Thyroid gland (tissue), 4 donors: Measurements from ENCODE around the gene ITGBL1. TPM values are rescaled to one million over a fixed set of nuclear protein-coding genes. Genes with fewer than 3 reads are reported as not detected.

Experiments used
- DNase-seq, 2 donors: peaks; one replicate each; pipeline ENCODE4 v3.0.0-alpha.2; 2019
- H3K27ac ChIP-seq, 3 donors: fragments of 200-600 bp; sonication (generic); 1 replicate in 2 of 3; 2 replicates in 1 of 3; pipeline ENCODE4 v1.5.1; 2016 to 2019; ENCODE audit warnings: mild to moderate bottlenecking in 1 of 3, moderate library complexity in 1 of 3
- H3K27me3 ChIP-seq: fragments of 200-600 bp; sonication (generic); one replicate; pipeline ENCODE4 v1.5.1; 2019
- H3K36me3 ChIP-seq, 2 donors: fragments of 200-600 bp; sonication (generic); one replicate each; pipeline ENCODE4 v1.5.1; 2016 to 2019
- H3K4me1 ChIP-seq, 2 donors: fragments of 200-600 bp; sonication (generic); one replicate each; pipeline ENCODE4 v1.5.1; 2017 to 2019
- H3K4me3 ChIP-seq, 3 donors: fragments of 200-600 bp; sonication (generic); replicated peaks in 1 of 3; 1 replicate in 2 of 3; 2 replicates in 1 of 3; pipeline ENCODE4 v1.5.1; 2016; ENCODE audit warnings: mild to moderate bottlenecking in 1 of 3
- H3K9me3 ChIP-seq: fragments of 200-600 bp; sonication (generic); one replicate; pipeline ENCODE4 v1.5.1; 2017
- POLR2A ChIP-seq, 2 donors: fragments of 450-650 bp; IDR thresholded peaks; one replicate each; pipeline ENCODE4 v1.6.1; 2017; ENCODE audit warnings: antibody characterized with exemption in 2 of 2, mild to moderate bottlenecking in 2 of 2, moderate library complexity in 1 of 2
- WGBS, 2 donors: methylation state at CpG; one replicate each; pipeline ENCODE4 v1.1.5; 2017; 5-methylcytosine and 5-hydroxymethylcytosine counted together
- intact Hi-C: fragments of 100-400 bp; cut with DNase I; formaldehyde crosslinking; loops from one replicate; pipeline ENCODE4 v1.15.1; 2023
- total RNA-seq, 4 donors: library from RNA; depleted of rRNA; stranded (reverse); fragments of >200 nt; gene quantifications; one replicate each; pipeline ENCODE4 v1.2.3, GENCODE V29; 2016
- TF ChIP-seq, protein P1 (sequence below), 6 experiments: fragments of 200-600 bp in 3 of 6; fragments of 450-650 bp in 3 of 6; sonication (generic) in 3 of 6; IDR thresholded peaks; one replicate each; pipeline ENCODE4 v1.5.1; 2016 to 2019; ENCODE audit warnings: antibody characterized with exemption in 6 of 6, mild to moderate bottlenecking in 2 of 6, inconsistent platforms in 1 of 6, moderate library complexity in 1 of 6

ITGBL1 gene
- total RNA-seq, 4 donors from 2014 or later, result 3.4 to 20.6 (median 4.5) TPM

DNA sequence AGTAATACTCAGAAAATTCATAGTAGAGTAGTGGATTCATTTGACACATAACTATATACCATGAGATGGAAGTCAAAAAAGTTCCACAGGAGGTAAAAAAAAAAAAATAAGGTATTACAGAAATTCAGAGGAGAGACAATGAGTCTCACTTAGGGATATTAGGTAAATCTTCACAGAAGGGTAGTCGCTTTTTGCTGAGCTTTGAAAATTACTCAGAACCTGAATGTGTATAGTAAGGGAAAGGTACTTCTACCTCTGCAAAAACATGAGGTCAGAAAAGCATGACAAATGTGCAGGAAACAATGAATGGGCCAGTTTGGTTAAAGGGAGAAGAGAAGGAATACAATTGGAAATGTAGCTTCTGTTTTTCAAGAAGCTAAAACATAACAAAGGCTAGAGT lies 250.6 kb downstream of the ITGBL1 start:
- WGBS, 2 donors, result 91 to 93% methylated on average over 1 of the region's 1 CpG
- Histone ChIP-seq H3K4me1 (no peaks in the 10 kb centered on the region), H3K4me3 (no peak overlapping the region), H3K27me3 (no peaks in the 10 kb centered on the region), H3K27ac (no peak overlapping the region), H3K36me3 (no peaks in the 10 kb centered on the region), H3K9me3 (no peaks in the 10 kb centered on the region)
- TF ChIP-seq, protein P1, sequence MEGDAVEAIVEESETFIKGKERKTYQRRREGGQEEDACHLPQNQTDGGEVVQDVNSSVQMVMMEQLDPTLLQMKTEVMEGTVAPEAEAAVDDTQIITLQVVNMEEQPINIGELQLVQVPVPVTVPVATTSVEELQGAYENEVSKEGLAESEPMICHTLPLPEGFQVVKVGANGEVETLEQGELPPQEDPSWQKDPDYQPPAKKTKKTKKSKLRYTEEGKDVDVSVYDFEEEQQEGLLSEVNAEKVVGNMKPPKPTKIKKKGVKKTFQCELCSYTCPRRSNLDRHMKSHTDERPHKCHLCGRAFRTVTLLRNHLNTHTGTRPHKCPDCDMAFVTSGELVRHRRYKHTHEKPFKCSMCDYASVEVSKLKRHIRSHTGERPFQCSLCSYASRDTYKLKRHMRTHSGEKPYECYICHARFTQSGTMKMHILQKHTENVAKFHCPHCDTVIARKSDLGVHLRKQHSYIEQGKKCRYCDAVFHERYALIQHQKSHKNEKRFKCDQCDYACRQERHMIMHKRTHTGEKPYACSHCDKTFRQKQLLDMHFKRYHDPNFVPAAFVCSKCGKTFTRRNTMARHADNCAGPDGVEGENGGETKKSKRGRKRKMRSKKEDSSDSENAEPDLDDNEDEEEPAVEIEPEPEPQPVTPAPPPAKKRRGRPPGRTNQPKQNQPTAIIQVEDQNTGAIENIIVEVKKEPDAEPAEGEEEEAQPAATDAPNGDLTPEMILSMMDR (IDR thresholded peaks at IDR 0.05), result no peak
- no peak for TF ChIP-seq POLR2A (IDR thresholded peaks at IDR 0.05)
- intact Hi-C loops, result no loop called here
- no peak for DNase-seq

DNA sequence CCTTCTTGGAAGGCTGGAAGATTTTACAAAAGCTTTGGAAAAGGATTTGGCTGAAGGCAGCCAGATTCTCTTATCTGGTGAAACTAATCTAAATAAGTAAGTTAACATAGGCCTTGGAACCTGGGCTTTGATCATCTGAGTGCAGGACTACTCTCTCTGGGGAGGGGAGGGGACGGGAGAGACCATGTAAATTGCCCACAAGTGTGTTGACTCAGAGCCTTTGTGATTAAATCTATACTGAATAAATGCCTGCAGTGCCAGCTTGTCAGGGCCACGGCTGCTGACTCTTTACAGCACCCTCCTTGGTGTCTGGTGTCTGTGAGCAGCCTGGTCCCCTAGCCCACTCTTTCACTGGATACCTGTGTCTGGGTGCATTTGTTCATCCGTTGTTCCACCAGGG lies 251.4 kb downstream of the ITGBL1 start:
- TF ChIP-seq, protein P1 (IDR thresholded peaks at IDR 0.05), result no peak
- TF ChIP-seq POLR2A (IDR thresholded peaks at IDR 0.05), result no peak
- 67 to 76% methylated on average over 3 of the region's 3 CpGs for WGBS, 2 donors
- Histone ChIP-seq H3K4me3 (no peak overlapping the region), H3K9me3 (no peaks in the 10 kb centered on the region), H3K27me3 (no peaks in the 10 kb centered on the region), H3K27ac (no peak overlapping the region), H3K4me1 (no peaks in the 10 kb centered on the region), H3K36me3 (no peaks in the 10 kb centered on the region)
- DNase-seq, result no peak
- intact Hi-C loops, result no loop called here

DNA sequence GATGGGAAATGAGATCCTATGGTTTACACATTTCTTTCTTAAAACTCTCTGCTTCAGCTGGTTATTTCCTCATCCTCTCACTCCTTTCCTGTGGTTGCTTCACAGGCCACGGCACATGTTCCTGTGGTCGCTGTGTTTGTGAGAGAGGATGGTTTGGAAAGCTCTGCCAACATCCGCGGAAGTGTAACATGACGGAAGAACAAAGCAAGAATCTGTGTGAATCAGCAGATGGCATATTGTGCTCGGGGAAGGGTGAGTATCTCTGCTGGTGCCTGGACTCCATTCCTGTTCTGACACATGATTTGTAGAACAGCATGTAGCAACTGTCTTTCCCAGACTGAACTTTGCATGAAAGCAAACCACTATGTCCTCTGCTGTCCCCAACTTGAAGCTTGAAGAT lies 254.2 kb downstream of the ITGBL1 start:
- Histone ChIP-seq H3K9me3 (no peaks in the 10 kb centered on the region), H3K4me1 (no peaks in the 10 kb centered on the region), H3K27ac (no peak overlapping the region), H3K36me3 (no peaks in the 10 kb centered on the region), H3K27me3 (no peaks in the 10 kb centered on the region), H3K4me3 (no peak overlapping the region)
- WGBS, 2 donors, result 67 to 73% methylated on average over 6 of the region's 6 CpGs
- DNase-seq, result peak; percentile 5 to 24
- TF ChIP-seq POLR2A (IDR thresholded peaks at IDR 0.05), result no peak
- TF ChIP-seq, protein P1 (IDR thresholded peaks at IDR 0.05), result no peak
- intact Hi-C loops, result no loop called here

DNA sequence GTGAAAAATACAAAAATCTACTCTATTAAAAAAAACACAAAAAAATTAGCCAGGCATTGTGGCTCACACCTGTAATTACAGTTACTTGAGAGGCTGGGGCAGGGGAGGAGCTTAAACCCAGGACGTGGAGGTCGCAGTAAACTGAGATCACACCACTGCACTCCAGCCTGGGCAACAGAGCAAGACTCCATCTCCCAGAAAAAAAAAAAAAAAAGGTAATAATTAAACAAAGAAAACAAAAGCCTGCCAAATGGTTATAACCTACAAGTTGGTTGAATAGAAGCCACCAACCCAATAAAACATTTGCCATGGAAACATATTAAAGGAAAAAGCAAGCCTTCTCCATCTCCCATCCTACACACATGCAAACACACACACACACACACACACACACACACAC lies 255.2 kb downstream of the ITGBL1 start:
- Histone ChIP-seq H3K4me1 (no peaks in the 10 kb centered on the region), H3K27me3 (no peaks in the 10 kb centered on the region), H3K9me3 (no peaks in the 10 kb centered on the region), H3K4me3 (no peak overlapping the region), H3K27ac (no peak overlapping the region), H3K36me3 (no peaks in the 10 kb centered on the region)
- WGBS, 2 donors, result 88 to 89% methylated on average over 2 of the region's 2 CpGs
- no peak for TF ChIP-seq POLR2A (IDR thresholded peaks at IDR 0.05)
- no peak for DNase-seq
- intact Hi-C loops, result no loop called here

DNA sequence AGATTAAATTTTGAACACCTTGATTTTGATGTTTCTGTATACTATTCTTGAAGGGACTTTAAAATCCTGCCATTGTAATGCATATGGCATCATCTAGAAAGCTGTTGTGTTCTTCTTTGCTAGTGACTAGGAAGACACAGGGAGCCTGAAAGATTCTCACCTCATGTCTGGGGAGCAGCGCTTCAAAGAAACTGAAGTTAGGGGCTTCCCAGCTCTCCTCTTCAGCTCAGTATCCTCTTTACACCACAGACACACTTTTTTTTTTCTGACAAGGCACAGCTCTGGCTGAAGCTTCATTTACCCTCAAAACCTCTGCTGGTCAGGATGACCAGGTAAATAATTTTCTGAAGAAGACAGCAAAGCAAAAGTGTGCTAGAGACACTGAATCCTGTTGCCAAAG lies 255.6 kb downstream of the ITGBL1 start:
- 81 to 88% methylated on average over 1 of the region's 1 CpG for WGBS, 2 donors
- no peak for DNase-seq
- intact Hi-C loops, result no loop called here

More for the DNA sequence above, 255.6 kb downstream of the ITGBL1 start:
- Histone ChIP-seq H3K27ac (no peak overlapping the region), H3K4me3 (no peak overlapping the region), H3K9me3 (no peaks in the 10 kb centered on the region), H3K4me1 (no peaks in the 10 kb centered on the region), H3K36me3 (no peaks in the 10 kb centered on the region), H3K27me3 (no peaks in the 10 kb centered on the region)
- no peak for TF ChIP-seq POLR2A (IDR thresholded peaks at IDR 0.05)
- TF ChIP-seq, protein P1 (IDR thresholded peaks at IDR 0.05), result no peak
